ENCODE data around the gene EPB41L4B. TPM values are rescaled to one million over a fixed set of nuclear protein-coding genes. Genes with fewer than 3 reads are reported as not detected.

Gene EPB41L4B
- total RNA-seq, 1 donor from 2014 or later: 0.41 TPM

- no peak overlapping the region for H3K27ac Mint-ChIP-seq (ENCODE audit: unreplicated experiment)
- no peaks in the 10 kb centered on the region for H3K27me3 Mint-ChIP-seq (ENCODE audit: unreplicated experiment)
- no peak overlapping the region for H3K4me3 Mint-ChIP-seq (ENCODE audit: unreplicated experiment)
- no peak for TF ChIP-seq CTCF (IDR thresholded peaks at IDR 0.05; ENCODE audit: unreplicated experiment)
- no peak for DNase-seq (ENCODE audit: low spot score)
- H3K36me3 Mint-ChIP-seq (ENCODE audit: low read depth, unreplicated experiment): no peaks in the 10 kb centered on the region
- H3K4me1 Mint-ChIP-seq (ENCODE audit: unreplicated experiment): no peaks in the 10 kb centered on the region
- no peaks in the 10 kb centered on the region for H3K9me3 Mint-ChIP-seq (ENCODE audit: unreplicated experiment)
These were observed 10.4 kb downstream of the EPB41L4B start for GRCh38 chr9:109310486-109310901.

- no peaks in the 10 kb centered on the region for H3K4me1 Mint-ChIP-seq (ENCODE audit: unreplicated experiment)
- no peaks in the 10 kb centered on the region for H3K27me3 Mint-ChIP-seq (ENCODE audit: unreplicated experiment)
- H3K27ac Mint-ChIP-seq (ENCODE audit: unreplicated experiment): no peak overlapping the region
- H3K9me3 Mint-ChIP-seq (ENCODE audit: unreplicated experiment): no peaks in the 10 kb centered on the region
- no peaks in the 10 kb centered on the region for H3K36me3 Mint-ChIP-seq (ENCODE audit: low read depth, unreplicated experiment)
- no peak overlapping the region for H3K4me3 Mint-ChIP-seq (ENCODE audit: unreplicated experiment)
- no peak for DNase-seq (ENCODE audit: low spot score)
- TF ChIP-seq CTCF (IDR thresholded peaks at IDR 0.05; ENCODE audit: unreplicated experiment): no peak
These were observed 11.6 kb downstream of the EPB41L4B start for GRCh38 chr9:109309282-109309681.

GRCh38 chr9:109307380-109308240 is 13.2 kb downstream of the EPB41L4B start:
- no peak for TF ChIP-seq CTCF (IDR thresholded peaks at IDR 0.05; ENCODE audit: unreplicated experiment)

GRCh38 chr9:109305801-109306200 is 15.1 kb downstream of the EPB41L4B start:
- H3K27me3 Mint-ChIP-seq (ENCODE audit: unreplicated experiment): peaks cover 2% of the 10 kb centered on the region
- H3K4me3 Mint-ChIP-seq (ENCODE audit: unreplicated experiment): no peak overlapping the region
- no peaks in the 10 kb centered on the region for H3K9me3 Mint-ChIP-seq (ENCODE audit: unreplicated experiment)
- no peak for TF ChIP-seq CTCF (IDR thresholded peaks at IDR 0.05; ENCODE audit: unreplicated experiment)
- DNase-seq (ENCODE audit: low spot score): no peak
- no peaks in the 10 kb centered on the region for H3K36me3 Mint-ChIP-seq (ENCODE audit: low read depth, unreplicated experiment)
- H3K4me1 Mint-ChIP-seq (ENCODE audit: unreplicated experiment): no peaks in the 10 kb centered on the region
- H3K27ac Mint-ChIP-seq (ENCODE audit: unreplicated experiment): no peak overlapping the region

More at GRCh38 chr9:109307380-109308240, 13.2 kb downstream of the EPB41L4B start:
- no peak overlapping the region for H3K27ac Mint-ChIP-seq (ENCODE audit: unreplicated experiment)
- H3K4me3 Mint-ChIP-seq (ENCODE audit: unreplicated experiment): no peak overlapping the region
- no peaks in the 10 kb centered on the region for H3K27me3 Mint-ChIP-seq (ENCODE audit: unreplicated experiment)
- no peaks in the 10 kb centered on the region for H3K36me3 Mint-ChIP-seq (ENCODE audit: low read depth, unreplicated experiment)
- H3K4me1 Mint-ChIP-seq (ENCODE audit: unreplicated experiment): no peaks in the 10 kb centered on the region
- DNase-seq (ENCODE audit: low spot score): no peak
- H3K9me3 Mint-ChIP-seq (ENCODE audit: unreplicated experiment): no peaks in the 10 kb centered on the region

- H3K36me3 Mint-ChIP-seq (ENCODE audit: low read depth, unreplicated experiment): no peaks in the 10 kb centered on the region
- H3K9me3 Mint-ChIP-seq (ENCODE audit: unreplicated experiment): peaks cover 3% of the 10 kb centered on the region
- H3K27ac Mint-ChIP-seq (ENCODE audit: unreplicated experiment): no peak overlapping the region
- H3K4me1 Mint-ChIP-seq (ENCODE audit: unreplicated experiment): no peaks in the 10 kb centered on the region
- DNase-seq (ENCODE audit: low spot score): no peak
- H3K4me3 Mint-ChIP-seq (ENCODE audit: unreplicated experiment): no peak overlapping the region
- no peak for TF ChIP-seq CTCF (IDR thresholded peaks at IDR 0.05; ENCODE audit: unreplicated experiment)
- peaks cover 5% of the 10 kb centered on the region for H3K27me3 Mint-ChIP-seq (ENCODE audit: unreplicated experiment)
These were observed 16.5 kb downstream of the EPB41L4B start for GRCh38 chr9:109304347-109304746.
